GM12873 (cell line): ENCODE data around the gene PERM1.

Experiments used
- TF ChIP-seq, protein P1 (sequence below): IDR thresholded peaks from 2 replicates; pipeline ENCODE4 v1.5.1; 2012; ENCODE audit warnings: low read depth, mild to moderate bottlenecking, moderate library complexity, low read length, control low read depth; ENCODE audit not compliant: insufficient read depth; ENCODE audit errors: missing control alignments

PERM1 gene

GRCh38 chr1:999725-1000356 lies 17.9 kb upstream of the PERM1 start, which contains the start of gene HES4:
TSS of gene HES4 (minus strand) at chr1:1000097. CDS start at chr1:999973, 124 bp downstream.
- TF ChIP-seq, protein P1, sequence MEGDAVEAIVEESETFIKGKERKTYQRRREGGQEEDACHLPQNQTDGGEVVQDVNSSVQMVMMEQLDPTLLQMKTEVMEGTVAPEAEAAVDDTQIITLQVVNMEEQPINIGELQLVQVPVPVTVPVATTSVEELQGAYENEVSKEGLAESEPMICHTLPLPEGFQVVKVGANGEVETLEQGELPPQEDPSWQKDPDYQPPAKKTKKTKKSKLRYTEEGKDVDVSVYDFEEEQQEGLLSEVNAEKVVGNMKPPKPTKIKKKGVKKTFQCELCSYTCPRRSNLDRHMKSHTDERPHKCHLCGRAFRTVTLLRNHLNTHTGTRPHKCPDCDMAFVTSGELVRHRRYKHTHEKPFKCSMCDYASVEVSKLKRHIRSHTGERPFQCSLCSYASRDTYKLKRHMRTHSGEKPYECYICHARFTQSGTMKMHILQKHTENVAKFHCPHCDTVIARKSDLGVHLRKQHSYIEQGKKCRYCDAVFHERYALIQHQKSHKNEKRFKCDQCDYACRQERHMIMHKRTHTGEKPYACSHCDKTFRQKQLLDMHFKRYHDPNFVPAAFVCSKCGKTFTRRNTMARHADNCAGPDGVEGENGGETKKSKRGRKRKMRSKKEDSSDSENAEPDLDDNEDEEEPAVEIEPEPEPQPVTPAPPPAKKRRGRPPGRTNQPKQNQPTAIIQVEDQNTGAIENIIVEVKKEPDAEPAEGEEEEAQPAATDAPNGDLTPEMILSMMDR = no peak

GRCh38 chr1:998995-999724 lies 17.3 kb upstream of the PERM1 start:
- TF ChIP-seq, protein P1 = no peak

DNA sequence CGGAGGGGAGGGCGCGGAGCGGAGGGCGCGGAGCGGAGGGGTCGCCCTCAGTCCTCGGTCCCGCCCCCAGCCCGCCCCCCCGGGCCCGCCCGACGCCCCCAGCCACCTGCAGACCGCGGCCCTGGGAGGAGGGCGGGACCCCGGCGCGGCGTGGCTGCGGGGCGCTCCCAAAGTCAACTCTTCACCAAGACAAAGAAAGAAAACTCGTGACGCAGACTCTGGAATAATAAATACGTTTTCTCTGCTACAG lies 16.8 kb upstream of the PERM1 start:
- TF ChIP-seq, protein P1 = no peak

DNA sequence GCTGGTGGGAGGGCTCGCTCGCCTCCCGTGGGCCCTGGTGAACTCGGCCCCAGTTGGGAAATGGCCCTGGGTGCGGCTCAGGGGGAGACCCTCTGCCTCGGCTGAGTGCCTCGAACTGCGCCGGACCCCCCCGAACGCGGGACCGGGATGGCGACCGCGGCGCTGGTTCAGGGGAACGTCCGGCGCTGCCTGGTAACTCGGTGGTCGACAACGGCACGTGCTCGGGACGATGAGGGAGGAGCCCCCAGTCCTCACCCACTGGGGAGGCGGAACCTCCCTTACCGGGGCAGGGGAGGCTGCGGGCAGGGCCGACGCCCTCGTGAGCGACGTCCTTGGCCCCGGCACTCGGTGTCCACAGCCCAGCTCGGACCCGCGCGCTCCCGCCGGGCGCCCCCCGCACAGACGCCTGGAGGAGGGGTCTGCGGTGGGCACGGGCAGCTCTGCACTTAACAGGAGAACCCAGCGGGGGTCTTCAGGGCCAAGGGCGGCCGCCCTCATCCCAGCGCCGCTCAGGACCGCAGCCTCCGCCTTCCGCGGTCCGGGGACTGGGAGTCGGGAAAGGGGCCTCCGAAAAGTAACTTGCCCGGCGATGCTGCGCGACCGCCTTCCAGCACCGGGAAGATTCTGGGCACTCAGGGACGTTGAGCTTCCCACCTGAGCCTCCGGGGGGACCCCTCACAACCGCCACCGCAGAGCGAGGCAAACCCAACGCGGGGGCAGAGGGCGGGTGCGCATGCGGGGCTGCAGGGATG lies 16.3 kb upstream of the PERM1 start:
- TF ChIP-seq, protein P1 = no peak

DNA sequence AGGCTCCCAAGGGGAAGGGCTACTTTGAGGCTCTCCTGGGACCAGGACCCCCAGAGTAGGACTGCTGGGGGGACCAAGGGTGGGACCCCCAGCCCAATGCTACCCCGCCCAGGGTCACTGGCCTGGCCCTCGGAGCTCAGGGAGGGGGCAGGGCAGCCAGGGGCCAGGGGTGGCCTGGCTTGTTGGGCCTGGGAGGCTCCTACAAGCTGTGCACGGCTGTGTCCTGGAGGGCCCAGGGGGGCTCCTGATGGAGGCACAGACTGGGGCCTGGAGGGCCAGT lies 15.8 kb upstream of the PERM1 start:
- TF ChIP-seq, protein P1 = no peak

DNA sequence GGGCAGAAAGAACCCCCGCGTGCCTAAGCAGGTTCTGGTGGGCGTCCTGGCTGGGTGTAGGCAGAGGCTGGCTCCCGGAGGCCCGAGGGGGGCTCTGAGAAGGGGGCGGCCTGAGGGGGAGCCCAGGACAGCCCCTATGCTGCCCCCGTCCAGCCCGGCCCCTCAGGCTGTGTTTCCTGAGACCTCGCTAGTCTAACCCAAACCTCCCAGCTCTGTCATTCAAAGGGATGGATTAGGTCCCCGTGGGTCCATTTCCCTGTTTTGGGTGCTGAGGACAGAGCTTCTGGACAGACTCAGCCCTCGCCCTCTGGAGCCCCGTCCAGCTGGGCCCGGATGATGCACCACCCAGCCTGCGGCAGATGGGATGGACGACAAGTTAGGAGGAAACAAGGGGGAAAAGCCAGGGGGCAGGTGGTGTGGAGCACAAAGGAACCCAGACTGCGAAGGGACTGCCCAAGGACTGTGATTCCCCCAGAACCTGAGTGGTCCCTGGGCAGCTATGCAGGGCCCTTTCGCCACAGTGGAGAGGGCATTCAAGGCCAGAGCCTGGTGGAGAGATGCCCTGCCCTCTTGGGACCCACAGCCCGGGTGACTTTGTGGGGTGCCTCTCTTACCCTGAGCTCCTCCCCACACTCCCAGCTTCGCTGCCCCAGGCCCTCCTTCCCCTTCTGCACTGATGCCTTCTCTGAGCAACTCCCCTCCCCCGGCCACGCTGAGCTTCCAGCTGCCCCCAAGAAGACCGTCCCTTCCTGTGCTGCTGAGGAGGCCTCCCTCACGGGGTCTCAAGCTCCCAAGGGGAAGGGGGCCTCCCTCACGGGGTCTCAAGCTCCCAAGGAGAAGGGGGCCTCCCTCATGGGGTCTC lies 15.2 kb upstream of the PERM1 start:
- TF ChIP-seq, protein P1 = no peak
